ENCODE measurements around the gene ASCL4. TPM values are rescaled to one million over a fixed set of nuclear protein-coding genes. Genes with fewer than 3 reads are reported as not detected.

ASCL4 gene
- total and polyA plus RNA-seq, 2 of the 13 experiments (the other 11 are each of a cell fraction or from before 2014, with no cell fraction given), result not detected

- Histone ChIP-seq H3K4me2 (ENCODE audit: low read depth, low read length) (peak overlapping the region; percentile 92), H3K4me3 (replicated peaks in 1 of 3; ENCODE audit: insufficient read depth in 1 of 3, low read depth in 2 of 3, low read length in 3 of 3) (peak overlapping the region; percentile 80 to 90 (median 85); a peak in 5 of 6 replicates), H4K20me1 (ENCODE audit: insufficient read depth, low read length) (peaks cover 13% of the 10 kb centered on the region; the same call in 1 of the 2 replicates), H2AFZ (ENCODE audit: low read length) (no peak overlapping the region), H3K9ac (ENCODE audit: insufficient read depth, low read depth, low read length) (peak overlapping the region; percentile 88), H3K27me3 (ENCODE audit: control insufficient read depth in 1 of 2, insufficient read depth in 2 of 2, low read length in 2 of 2) (peaks cover 0 to 1% of the 10 kb centered on the region in 2 experiments; a peak in 1 of 5 replicates), H3K36me3 (replicated peaks in 1 of 2; ENCODE audit: control insufficient read depth in 1 of 2, insufficient read depth in 2 of 2, low read length in 2 of 2) (peaks cover 7 to 36% of the 10 kb centered on the region in 2 experiments; a peak in 4 of 5 replicates), H3K27ac (ENCODE audit: extremely low read length, insufficient read depth, low read length) (peak overlapping the region; percentile 64), H3K9me3 (ENCODE audit: low read length) (no peaks in the 10 kb centered on the region), H3K79me2 (ENCODE audit: insufficient read depth, low read length) (peaks cover 31% of the 10 kb centered on the region), H3K4me1 (ENCODE audit: insufficient read depth, low read length) (peaks cover 32% of the 10 kb centered on the region)
- DNase-seq (ENCODE audit: low spot score) (peak; percentile 23), ATAC-seq (no peak), FAIRE-seq (no peak)
- 37% methylated on average over 3 of the region's 3 CpGs for WGBS (ENCODE audit: low lambda C conversion rate)
- POLR2A ChIA-PET, result no interaction called here
- BruUV-seq (replicated peaks), result no TSS peak
- CTCF ChIA-PET (ENCODE audit: low intra/inter-chr PET ratio, low total read pairs), result no interaction called here
- intact Hi-C loops (cut with micrococcal nuclease; ENCODE audit: unreplicated experiment), result loop anchor here (2.0 to 10.0 kb wide), 2 partner anchors 63 to 775 kb away; no protein-coding TSS in a partner anchor
- in situ Hi-C loops (cut with HindIII; ENCODE audit: extremely low pct_ligation_motif_present, low pct_unique_long_range_greater_than_20kb), result no loop called here
- TF ChIP-seq ZSCAN29 (CRISPR knock-in tag; conservative IDR thresholded peaks at IDR 0.05) (no peak), CREB1 (IDR thresholded peaks at IDR 0.05) (0 out of 2 replicates have a peak, but pooled peaks have one; percentile 5), CREB1 (CRISPR knock-in tag; IDR thresholded peaks at IDR 0.05) (no peak), ATF5 (CRISPR knock-in tag; IDR thresholded peaks at IDR 0.05; ENCODE audit: low read depth) (no peak), MAFK (conservative IDR thresholded peaks at IDR 0.05 in 1 of 2, IDR thresholded peaks at IDR 0.05 in 1 of 2; ENCODE audit: low read length in 2 of 2) (peak; percentile 64 to 68), RFX5 (IDR thresholded peaks at IDR 0.05; ENCODE audit: low read depth, low read length) (peak; percentile 41; the same call in 1 of the 2 replicates), ZNF484 (CRISPR knock-in tag; IDR thresholded peaks at IDR 0.05; ENCODE audit: borderline replicate concordance, low read depth) (no peak), ZNF143 (CRISPR knock-in tag; IDR thresholded peaks at IDR 0.05) (no peak), POLR2AphosphoS5 (IDR thresholded peaks at IDR 0.05; ENCODE audit: low read depth, low read length) (no peak), YEATS4 (CRISPR knock-in tag; IDR thresholded peaks at IDR 0.05; ENCODE audit: borderline replicate concordance) (no peak), MLX (CRISPR knock-in tag; IDR thresholded peaks at IDR 0.05) (no peak), KDM3A (CRISPR knock-in tag; IDR thresholded peaks at IDR 0.05; ENCODE audit: low read depth) (no peak), KDM6A (CRISPR knock-in tag; IDR thresholded peaks at IDR 0.05; ENCODE audit: low read depth) (no peak), ZNF232 (CRISPR knock-in tag; IDR thresholded peaks at IDR 0.05; ENCODE audit: borderline replicate concordance) (no peak)
- TF ChIP-seq, protein P1, sequence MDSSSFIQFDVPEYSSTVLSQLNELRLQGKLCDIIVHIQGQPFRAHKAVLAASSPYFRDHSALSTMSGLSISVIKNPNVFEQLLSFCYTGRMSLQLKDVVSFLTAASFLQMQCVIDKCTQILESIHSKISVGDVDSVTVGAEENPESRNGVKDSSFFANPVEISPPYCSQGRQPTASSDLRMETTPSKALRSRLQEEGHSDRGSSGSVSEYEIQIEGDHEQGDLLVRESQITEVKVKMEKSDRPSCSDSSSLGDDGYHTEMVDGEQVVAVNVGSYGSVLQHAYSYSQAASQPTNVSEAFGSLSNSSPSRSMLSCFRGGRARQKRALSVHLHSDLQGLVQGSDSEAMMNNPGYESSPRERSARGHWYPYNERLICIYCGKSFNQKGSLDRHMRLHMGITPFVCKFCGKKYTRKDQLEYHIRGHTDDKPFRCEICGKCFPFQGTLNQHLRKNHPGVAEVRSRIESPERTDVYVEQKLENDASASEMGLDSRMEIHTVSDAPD (CRISPR knock-in tag; IDR thresholded peaks at IDR 0.05), result no peak
- TF ChIP-seq, protein P2, sequence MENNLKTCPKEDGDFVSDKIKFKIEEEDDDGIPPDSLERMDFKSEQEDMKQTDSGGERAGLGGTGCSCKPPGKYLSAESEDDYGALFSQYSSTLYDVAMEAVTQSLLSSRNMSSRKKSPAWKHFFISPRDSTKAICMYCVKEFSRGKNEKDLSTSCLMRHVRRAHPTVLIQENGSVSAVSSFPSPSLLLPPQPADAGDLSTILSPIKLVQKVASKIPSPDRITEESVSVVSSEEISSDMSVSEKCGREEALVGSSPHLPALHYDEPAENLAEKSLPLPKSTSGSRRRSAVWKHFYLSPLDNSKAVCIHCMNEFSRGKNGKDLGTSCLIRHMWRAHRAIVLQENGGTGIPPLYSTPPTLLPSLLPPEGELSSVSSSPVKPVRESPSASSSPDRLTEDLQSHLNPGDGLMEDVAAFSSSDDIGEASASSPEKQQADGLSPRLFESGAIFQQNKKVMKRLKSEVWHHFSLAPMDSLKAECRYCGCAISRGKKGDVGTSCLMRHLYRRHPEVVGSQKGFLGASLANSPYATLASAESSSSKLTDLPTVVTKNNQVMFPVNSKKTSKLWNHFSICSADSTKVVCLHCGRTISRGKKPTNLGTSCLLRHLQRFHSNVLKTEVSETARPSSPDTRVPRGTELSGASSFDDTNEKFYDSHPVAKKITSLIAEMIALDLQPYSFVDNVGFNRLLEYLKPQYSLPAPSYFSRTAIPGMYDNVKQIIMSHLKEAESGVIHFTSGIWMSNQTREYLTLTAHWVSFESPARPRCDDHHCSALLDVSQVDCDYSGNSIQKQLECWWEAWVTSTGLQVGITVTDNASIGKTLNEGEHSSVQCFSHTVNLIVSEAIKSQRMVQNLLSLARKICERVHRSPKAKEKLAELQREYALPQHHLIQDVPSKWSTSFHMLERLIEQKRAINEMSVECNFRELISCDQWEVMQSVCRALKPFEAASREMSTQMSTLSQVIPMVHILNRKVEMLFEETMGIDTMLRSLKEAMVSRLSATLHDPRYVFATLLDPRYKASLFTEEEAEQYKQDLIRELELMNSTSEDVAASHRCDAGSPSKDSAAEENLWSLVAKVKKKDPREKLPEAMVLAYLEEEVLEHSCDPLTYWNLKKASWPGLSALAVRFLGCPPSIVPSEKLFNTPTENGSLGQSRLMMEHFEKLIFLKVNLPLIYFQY (CRISPR knock-in tag; IDR thresholded peaks at IDR 0.05; ENCODE audit: borderline replicate concordance), result no peak
- TF ChIP-seq, protein P3, sequence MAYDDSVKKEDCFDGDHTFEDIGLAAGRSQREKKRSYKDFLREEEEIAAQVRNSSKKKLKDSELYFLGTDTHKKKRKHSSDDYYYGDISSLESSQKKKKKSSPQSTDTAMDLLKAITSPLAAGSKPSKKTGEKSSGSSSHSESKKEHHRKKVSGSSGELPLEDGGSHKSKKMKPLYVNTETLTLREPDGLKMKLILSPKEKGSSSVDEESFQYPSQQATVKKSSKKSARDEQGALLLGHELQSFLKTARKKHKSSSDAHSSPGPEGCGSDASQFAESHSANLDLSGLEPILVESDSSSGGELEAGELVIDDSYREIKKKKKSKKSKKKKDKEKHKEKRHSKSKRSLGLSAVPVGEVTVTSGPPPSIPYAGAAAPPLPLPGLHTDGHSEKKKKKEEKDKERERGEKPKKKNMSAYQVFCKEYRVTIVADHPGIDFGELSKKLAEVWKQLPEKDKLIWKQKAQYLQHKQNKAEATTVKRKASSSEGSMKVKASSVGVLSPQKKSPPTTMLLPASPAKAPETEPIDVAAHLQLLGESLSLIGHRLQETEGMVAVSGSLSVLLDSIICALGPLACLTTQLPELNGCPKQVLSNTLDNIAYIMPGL (CRISPR knock-in tag; IDR thresholded peaks at IDR 0.05; ENCODE audit: borderline replicate concordance in 1 of 2, low read depth in 1 of 2), result no peak
Observed at GRCh38 chr12:107759410-107759809, 15.1 kb upstream of the ASCL4 start.
